H1 (cell line): ENCODE results near the gene HOXA11. TPM values are rescaled to one million over a fixed set of nuclear protein-coding genes. Genes with fewer than 3 reads are reported as not detected.

Source experiments
- ASH2L ChIP-seq: fragments of 200-600, 300-600 bp; sonication (generic); IDR thresholded peaks from one replicate; pipeline ENCODE4 v1.7.1; 2017; ENCODE audit warnings: low read length
- CHD7 ChIP-seq: fragments of 300-600 bp; sonication (generic); IDR thresholded peaks from 2 replicates; pipeline ENCODE4 v1.7.1; 2012; ENCODE audit warnings: low read length, moderate library complexity, mild to moderate bottlenecking, inconsistent platforms; ENCODE audit not compliant: insufficient replicate concordance
- EP300 ChIP-seq, 2 experiments: IDR thresholded peaks; 1 replicate in 1 of 2; 2 replicates in 1 of 2; pipeline ENCODE4 v1.6.1; 2011 to 2012; ENCODE audit warnings: low read depth in 2 of 2, low read length in 2 of 2, mild to moderate bottlenecking in 2 of 2, borderline replicate concordance in 1 of 2, inconsistent platforms in 1 of 2, moderate library complexity in 1 of 2
- GTF2F1 ChIP-seq: IDR thresholded peaks from 2 replicates; pipeline ENCODE4 v1.6.1; 2012; ENCODE audit warnings: low read depth, low read length, improper control_type of control experiment, borderline replicate concordance
- KDM5A ChIP-seq: fragments of 200-600 bp; IDR thresholded peaks from 2 replicates; pipeline ENCODE4 v1.7.1; 2012; ENCODE audit warnings: mild to moderate bottlenecking, low read length, inconsistent platforms, mixed read lengths
- polyA plus RNA-seq, 7 experiments: library from polyadenylated mRNA; depleted of rRNA in 3 of 7; stranded (reverse) in 5 of 7; unstranded in 2 of 7; fragments of >200 nt in 5 of 7; fragments of 200-250 nt in 2 of 7; gene quantifications; 1 replicate in 5 of 7; 2 replicates in 1 of 7; 4 replicates in 1 of 7; pipeline versions ENCODE4 v1.2.1 to v1.2.3, GENCODE V29; 2011 to 2013; ENCODE audit warnings: missing spikeins in 2 of 7, mixed read lengths in 2 of 7
- total RNA-seq: library from RNA; stranded (reverse); fragmentation: NEBNext Ultra II Directional; extraction: Animal tissue kit (Norgen Biotek cat#: 25700); gene quantifications from 2 replicates; pipeline ENCODE4 v1.2.1, GENCODE V29; 2021

HOXA11 gene
- total and polyA plus RNA-seq, 2 of the 8 experiments (the other 6 are each of a cell fraction or from before 2014, with no cell fraction given) = not detected

GRCh38 chr7:27223941-27224575 lies 39.0 kb upstream of the HOXA11 start (continued):
- no peak for TF ChIP-seq CHD7
- TF ChIP-seq GTF2F1 = no peak
- no peak for TF ChIP-seq EP300 (IDR thresholded peaks at IDR 0.05; ENCODE audit: borderline replicate concordance in 1 of 2, low read depth in 2 of 2, low read length in 2 of 2)
- no peak for TF ChIP-seq ASH2L
- no peak for TF ChIP-seq KDM5A
